ENCODE results near the gene SELENOK. TPM values are rescaled to one million over a fixed set of nuclear protein-coding genes. Genes with fewer than 3 reads are reported as not detected.

The SELENOK gene
- total and polyA plus RNA-seq, 2 of the 4 experiments (the other 2 are of a cell fraction): 35.5 to 37.1 TPM

DNA sequence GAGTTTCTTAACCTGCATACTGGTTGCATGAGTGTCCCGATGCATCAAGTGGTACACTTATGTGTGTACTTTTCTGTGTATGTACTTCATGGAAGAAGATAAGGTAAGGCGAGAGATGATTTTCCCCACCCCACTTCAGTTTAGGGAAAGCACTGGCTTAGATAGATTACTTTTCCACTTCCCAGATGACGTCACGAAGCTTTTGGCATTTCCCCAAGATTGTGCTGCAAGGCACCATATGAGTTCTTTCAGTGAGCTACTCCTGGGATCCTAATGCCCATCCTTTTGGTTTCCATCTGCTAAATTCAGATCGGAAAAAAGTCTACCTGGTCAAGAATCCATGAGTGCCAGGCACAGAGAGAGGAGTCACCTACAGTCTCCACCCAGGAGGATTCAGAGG lies 40.8 kb downstream of the SELENOK start:
- no peak overlapping the region for H2AK9ac ChIP-seq (replicated peaks; ENCODE audit: low read depth, low read length, poor library complexity)
- no TSS peak for BruUV-seq (replicated peaks)
- intact Hi-C loops (cut with micrococcal nuclease) (no loop called here), in situ Hi-C loops (cut with MboI; ENCODE audit: low sequenced_read_pairs) (no loop called here), dilution Hi-C loops (cut with HindIII; ENCODE audit: low sequenced_read_pairs, unreplicated experiment) (no loop called here)
- no peaks in the 10 kb centered on the region for H4K20me1 ChIP-seq (ENCODE audit: insufficient read depth, low read length)
- H2BK120ac ChIP-seq (ENCODE audit: low read depth, low read length): no peak overlapping the region
- H2BK20ac ChIP-seq (ENCODE audit: low read depth, low read length): no peak overlapping the region
- H3K9me1 ChIP-seq (ENCODE audit: insufficient read depth, low read length): no peaks in the 10 kb centered on the region
- no peaks in the 10 kb centered on the region for H3K36me3 ChIP-seq (ENCODE audit: control insufficient read depth, insufficient read depth, low read length)
- H3K4me3 ChIP-seq (ENCODE audit: insufficient read depth, low read depth, low read length): no peak overlapping the region
- TF ChIP-seq POLR2A (IDR thresholded peaks at IDR 0.05; ENCODE audit: low read depth, low read length) (no peak), NFE2L2 (IDR thresholded peaks at IDR 0.05; ENCODE audit: low read depth, low read length) (no peak), RAD21 (IDR thresholded peaks at IDR 0.05; ENCODE audit: low read length) (no peak), MAFK (IDR thresholded peaks at IDR 0.05; ENCODE audit: low read depth, low read length) (no peak), MXI1 (IDR thresholded peaks at IDR 0.05; ENCODE audit: borderline replicate concordance, low read depth, low read length) (no peak), USF2 (IDR thresholded peaks at IDR 0.05; ENCODE audit: low read depth, low read length) (no peak), FOS (IDR thresholded peaks at IDR 0.05; ENCODE audit: low read depth, low read length) (no peak), SMC3 (IDR thresholded peaks at IDR 0.05; ENCODE audit: low read depth, low read length) (no peak), CHD1 (IDR thresholded peaks at IDR 0.05; ENCODE audit: low read depth, low read length) (no peak), BHLHE40 (IDR thresholded peaks at IDR 0.05; ENCODE audit: low read depth, low read length) (no peak), RCOR1 (IDR thresholded peaks at IDR 0.05; ENCODE audit: insufficient replicate concordance, low read length) (no peak)
- TF ChIP-seq, protein P1, sequence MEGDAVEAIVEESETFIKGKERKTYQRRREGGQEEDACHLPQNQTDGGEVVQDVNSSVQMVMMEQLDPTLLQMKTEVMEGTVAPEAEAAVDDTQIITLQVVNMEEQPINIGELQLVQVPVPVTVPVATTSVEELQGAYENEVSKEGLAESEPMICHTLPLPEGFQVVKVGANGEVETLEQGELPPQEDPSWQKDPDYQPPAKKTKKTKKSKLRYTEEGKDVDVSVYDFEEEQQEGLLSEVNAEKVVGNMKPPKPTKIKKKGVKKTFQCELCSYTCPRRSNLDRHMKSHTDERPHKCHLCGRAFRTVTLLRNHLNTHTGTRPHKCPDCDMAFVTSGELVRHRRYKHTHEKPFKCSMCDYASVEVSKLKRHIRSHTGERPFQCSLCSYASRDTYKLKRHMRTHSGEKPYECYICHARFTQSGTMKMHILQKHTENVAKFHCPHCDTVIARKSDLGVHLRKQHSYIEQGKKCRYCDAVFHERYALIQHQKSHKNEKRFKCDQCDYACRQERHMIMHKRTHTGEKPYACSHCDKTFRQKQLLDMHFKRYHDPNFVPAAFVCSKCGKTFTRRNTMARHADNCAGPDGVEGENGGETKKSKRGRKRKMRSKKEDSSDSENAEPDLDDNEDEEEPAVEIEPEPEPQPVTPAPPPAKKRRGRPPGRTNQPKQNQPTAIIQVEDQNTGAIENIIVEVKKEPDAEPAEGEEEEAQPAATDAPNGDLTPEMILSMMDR (conservative IDR thresholded peaks at IDR 0.05; ENCODE audit: low read depth, low read length): no peak
- TF ChIP-seq, protein P2, sequence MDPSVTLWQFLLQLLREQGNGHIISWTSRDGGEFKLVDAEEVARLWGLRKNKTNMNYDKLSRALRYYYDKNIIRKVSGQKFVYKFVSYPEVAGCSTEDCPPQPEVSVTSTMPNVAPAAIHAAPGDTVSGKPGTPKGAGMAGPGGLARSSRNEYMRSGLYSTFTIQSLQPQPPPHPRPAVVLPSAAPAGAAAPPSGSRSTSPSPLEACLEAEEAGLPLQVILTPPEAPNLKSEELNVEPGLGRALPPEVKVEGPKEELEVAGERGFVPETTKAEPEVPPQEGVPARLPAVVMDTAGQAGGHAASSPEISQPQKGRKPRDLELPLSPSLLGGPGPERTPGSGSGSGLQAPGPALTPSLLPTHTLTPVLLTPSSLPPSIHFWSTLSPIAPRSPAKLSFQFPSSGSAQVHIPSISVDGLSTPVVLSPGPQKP (IDR thresholded peaks at IDR 0.05; ENCODE audit: borderline replicate concordance, low read depth, low read length): no peak
- no peak overlapping the region for H4K91ac ChIP-seq (ENCODE audit: insufficient read depth, low read depth, low read length)
- no peak overlapping the region for H2BK15ac ChIP-seq (ENCODE audit: low read depth, low read length)
- H3K79me1 ChIP-seq (ENCODE audit: low read depth in 1 of 2, low read length in 2 of 2): no peaks in the 10 kb centered on the region
- H3K23ac ChIP-seq (ENCODE audit: low read depth, low read length): no peak overlapping the region
- no peak overlapping the region for H3K4ac ChIP-seq (ENCODE audit: low read depth, low read length)
- H4K8ac ChIP-seq (ENCODE audit: low read depth in 2 of 2, low read length in 2 of 2): no peak overlapping the region
- no peaks in the 10 kb centered on the region; the same call in 1 of the 2 replicates for H3K4me1 ChIP-seq (ENCODE audit: control insufficient read depth, insufficient read depth, low read length)
- no peak overlapping the region for H4K5ac ChIP-seq (ENCODE audit: low read depth, low read length)
- H3K18ac ChIP-seq (ENCODE audit: low read depth, low read length): no peak overlapping the region
- no peak overlapping the region for H3K9ac ChIP-seq (ENCODE audit: low read depth, low read length)
- no peak overlapping the region for H2AFZ ChIP-seq (replicated peaks; ENCODE audit: low read length, poor library complexity)
- H2BK5ac ChIP-seq (ENCODE audit: low read depth, low read length, poor library complexity, severe bottlenecking): no peak overlapping the region
- H2AK5ac ChIP-seq (ENCODE audit: low read depth, low read length): no peak overlapping the region
- no peak for ATAC-seq (ENCODE audit: low read depth)
- H3K27me3 ChIP-seq (ENCODE audit: control insufficient read depth, insufficient read depth, low read length): peaks cover 29% of the 10 kb centered on the region
- no peak overlapping the region for H3K14ac ChIP-seq (replicated peaks; ENCODE audit: low read depth, low read length)
- H3K27ac ChIP-seq (ENCODE audit: insufficient read depth, low read length): no peak overlapping the region
- DNase-seq: peak; percentile 58
- CTCF ChIA-PET: no interaction called here
- POLR2A ChIA-PET (ENCODE audit: unreplicated experiment): no interaction called here
- H3K56ac ChIP-seq (ENCODE audit: extremely low read depth, insufficient read depth, low read length): no peak overlapping the region
- no peak overlapping the region for H3K4me2 ChIP-seq (ENCODE audit: low read depth, low read length)
- H3K9me3 ChIP-seq (ENCODE audit: control insufficient read depth, insufficient read depth, low read length): peaks cover 3% of the 10 kb centered on the region; the same call in 1 of the 2 replicates
- WGBS, 2 experiments (ENCODE audit: extremely low coverage in 2 of 2, insufficient read length in 1 of 2): no CpG with 5 or more reads among the region's 5 CpGs

All from IMR-90 (cell line).